HG03442 (cell line): ENCODE results near the gene CPNE6.
A peak's percentile ranks its signal among the peaks of the same experiment; 100 is the strongest.
"Not testable (repeated sequence)": the region's sequence is repeated elsewhere in the genome, so short reads cannot be mapped to it uniquely, and the experiment has no call there.

Experiments used
- ATAC-seq: cut with Tn5 transposase; IDR thresholded peaks from one replicate; pipeline ENCODE4 v1.9.1; 2021; ENCODE audit warnings: mild to moderate bottlenecking, moderate library complexity; ENCODE audit not compliant: unreplicated experiment

The CPNE6 gene

DNA sequence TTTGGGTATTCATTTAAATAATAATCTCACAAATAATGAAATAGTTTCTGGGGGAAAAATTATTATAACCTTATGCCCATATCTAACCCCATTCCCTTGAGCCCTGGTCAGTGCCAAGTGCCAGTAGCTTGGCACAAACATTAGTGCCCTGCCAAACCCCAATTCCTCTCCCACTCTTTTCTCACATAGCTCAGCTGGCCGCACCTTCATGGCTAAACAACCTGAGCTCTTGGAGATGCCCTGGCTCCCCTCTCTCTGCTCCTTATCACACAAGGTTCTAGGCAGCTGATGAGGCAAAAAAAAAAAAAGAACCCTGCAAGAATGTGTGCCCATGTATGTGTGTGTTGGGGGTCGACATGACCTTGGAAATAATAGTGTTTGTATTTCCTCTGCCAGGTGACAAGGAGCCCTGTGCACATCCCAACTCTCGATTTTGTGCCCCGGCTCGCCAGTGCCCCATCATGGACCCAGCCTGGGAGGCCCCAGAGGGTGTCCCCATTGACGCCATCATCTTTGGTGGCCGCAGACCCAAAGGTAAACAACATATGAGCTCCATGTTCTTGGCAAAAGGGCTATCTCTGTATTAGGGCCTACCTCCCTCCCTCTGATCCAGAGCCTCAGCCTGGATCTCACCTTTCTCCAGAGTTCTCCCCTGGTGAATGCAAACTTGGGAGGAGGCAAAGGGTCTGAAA, 31.1 kb downstream of the CPNE6 start:
- no peak for ATAC-seq

DNA sequence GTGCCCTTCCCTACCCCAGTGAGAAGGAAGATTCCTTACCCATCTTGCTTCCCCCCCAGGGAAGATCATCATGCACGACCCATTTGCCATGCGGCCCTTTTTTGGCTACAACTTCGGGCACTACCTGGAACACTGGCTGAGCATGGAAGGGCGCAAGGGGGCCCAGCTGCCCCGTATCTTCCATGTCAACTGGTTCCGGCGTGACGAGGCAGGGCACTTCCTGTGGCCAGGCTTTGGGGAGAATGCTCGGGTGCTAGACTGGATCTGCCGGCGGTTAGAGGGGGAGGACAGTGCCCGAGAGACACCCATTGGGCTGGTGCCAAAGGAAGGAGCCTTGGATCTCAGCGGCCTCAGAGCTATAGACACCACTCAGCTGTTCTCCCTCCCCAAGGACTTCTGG, 32.1 kb downstream of the CPNE6 start:
- ATAC-seq, result no peak

DNA sequence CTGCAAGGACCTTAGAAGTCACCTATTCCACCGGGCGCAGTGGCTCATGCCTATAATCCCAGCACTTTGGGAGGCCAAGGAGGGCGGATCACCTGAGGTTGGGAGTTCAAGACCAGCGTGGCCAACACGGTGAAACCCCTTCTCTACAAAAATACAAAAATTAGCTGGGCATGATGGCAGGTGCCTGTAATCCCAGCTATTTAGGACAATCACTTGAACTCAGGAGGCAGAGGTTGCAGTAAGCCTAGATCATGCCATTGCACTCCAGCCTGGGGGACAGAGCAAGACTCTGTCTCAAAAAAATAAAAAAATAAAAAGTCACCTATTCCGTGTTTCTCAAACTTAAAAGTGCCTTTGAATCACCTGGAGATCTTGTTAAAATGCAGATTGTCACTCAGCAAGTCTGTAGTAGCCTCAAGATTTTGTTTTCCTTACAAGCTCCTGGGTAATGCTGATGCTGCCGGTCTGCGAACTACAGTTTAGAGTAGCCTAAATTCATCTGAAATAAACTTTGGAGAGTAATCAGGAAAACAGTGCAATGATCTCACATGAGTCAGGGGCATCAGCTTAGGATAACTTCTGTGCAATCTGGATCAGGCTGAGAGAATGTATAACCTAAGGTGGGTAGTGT, 34.4 kb downstream of the CPNE6 start:
- ATAC-seq, result not testable (repeated sequence)

DNA sequence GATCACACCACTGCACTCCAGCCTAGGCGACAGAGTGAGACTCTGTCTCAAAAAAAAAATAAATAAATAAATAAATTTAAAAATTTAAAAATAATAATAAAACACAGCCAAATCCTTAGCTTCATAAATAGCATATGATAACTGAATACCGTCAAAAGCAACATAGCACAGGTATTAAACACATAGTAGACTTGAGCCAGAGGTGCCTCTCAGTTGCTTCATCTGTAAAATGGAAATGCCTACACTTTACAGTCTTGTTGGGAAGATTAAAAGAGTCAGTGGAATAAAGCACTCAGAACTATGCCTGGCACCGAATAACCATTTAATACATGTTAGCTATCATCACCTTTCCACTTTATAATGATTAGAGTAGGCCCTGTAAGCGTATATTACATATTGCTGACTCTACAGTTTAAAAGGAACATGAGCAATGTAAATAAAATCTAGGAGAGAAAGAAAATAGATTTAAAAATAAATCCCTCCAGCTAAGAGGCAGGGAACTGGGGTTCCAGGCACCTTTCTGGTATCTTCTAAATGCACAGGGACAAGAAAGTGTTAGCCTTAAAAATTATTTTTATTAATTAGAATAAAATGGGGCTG, 35.4 kb downstream of the CPNE6 start:
- no peak for ATAC-seq

DNA sequence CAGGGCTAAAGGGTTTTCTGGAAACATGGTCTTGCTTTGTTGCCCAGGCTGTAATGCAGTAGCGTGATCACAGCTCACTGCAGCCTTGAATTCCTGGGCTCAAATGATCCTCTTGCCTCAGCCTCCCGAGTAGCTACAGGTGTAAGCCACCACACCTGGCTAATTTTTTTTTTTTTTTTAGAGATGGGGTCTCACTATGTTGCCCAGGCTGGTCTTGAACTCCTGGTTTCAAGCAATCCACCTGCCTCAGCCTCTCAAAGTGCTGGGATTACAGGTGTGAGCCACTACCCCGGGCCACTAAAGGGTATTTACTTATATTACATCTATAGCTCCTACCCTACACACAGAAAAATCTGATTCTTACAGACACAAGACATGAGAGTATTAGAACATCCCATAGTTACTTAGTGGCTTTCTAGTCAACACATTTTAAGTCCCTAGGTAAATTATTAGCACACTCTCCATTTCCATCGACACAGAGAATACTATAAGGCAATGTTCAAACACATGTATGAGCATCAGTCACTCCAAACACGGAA, 37.0 kb downstream of the CPNE6 start:
- no peak for ATAC-seq

DNA sequence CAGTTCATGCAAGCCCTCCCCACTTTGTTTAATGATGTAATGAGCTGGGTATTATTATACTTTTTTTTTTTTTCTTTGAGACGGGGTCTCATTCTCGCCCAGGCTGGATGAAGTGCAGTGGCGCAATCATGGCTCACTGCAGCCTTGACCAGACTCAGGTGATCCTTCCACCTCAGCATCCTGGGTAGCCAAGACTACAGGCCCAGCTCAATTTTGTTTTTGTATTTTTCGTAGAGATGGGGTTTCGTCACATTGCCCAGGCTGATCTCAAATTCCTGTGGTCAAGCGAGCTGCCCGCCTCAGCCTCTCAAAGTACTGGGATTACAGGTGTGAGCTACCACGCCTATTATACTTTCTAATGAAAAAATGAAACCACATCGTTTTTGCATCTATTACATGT, 38.7 kb downstream of the CPNE6 start:
- ATAC-seq, result no peak

DNA sequence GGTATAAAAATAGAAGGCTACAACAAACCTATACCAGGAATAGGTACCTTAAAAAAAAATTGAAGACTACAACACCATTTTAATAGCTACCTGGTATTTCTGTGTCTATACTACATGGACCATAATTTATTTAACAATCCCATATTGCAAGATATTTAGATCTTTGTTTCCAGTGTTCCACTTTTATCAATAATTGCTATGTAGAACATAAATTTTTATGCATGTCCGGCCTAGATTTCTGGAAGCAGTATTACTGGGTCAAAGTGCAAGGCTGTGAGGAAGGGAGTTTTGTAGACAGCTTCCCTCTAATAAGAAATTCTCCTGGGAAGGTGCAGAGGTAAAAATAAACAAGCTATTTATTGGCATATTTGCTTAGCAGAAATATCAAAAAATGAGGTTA, 39.2 kb downstream of the CPNE6 start:
- no peak for ATAC-seq

DNA sequence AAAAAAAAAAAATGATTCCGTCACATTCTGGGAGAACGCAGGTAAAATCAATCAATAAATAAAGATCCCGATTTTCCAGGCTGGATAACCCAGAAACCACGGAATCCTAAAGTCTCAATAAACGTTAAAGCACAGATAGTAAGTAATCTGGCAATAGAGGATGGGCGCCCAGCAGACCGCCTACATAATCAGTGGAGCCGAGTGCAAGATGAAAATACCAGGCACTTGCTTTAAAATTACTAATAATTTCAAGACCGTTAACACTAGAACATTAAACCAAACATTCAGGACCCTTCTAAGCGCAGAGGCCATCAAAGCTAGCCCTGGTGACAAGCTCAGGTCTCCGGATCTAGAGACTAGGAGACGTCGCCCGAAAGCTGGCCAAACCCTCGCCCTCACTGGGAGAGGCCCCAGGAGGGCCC, 42.0 kb downstream of the CPNE6 start:
- ATAC-seq, result no peak

DNA sequence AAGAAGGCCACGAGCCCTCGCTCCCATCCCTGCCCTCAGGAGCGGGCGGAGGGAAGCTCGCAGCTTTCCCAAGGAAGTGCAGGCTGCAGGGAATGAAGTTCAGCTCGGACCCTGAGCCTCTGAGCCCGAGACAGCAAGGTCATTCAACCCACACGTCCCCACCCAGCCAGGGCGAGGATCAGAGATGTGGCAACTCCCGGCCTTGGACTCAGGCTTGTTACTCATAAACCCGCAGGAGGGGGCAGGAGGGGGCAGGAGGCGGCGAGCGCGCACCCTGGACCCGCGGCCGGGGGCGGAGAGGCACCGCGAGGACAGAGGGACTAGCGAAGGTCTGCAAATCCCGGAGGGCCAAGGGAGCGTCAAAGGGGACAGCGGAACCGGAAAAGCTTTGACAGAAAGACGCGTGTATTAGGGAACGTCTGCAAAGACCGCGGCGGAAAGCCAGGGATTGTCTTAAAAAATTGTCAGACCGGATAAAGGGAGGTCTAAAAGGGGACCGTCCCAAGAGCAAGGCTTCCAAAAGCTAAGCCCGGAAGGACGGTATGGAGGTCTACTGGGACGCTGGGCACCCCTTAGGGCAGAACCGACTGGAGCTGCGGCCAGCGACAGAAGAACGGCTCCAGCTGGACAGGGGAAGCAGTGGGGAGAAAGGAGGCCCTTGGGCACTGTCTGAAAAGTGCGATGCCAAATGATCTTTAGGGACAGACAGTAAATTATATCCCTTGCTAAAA, 42.6 kb downstream of the CPNE6 start:
- peak; percentile 25 for ATAC-seq

DNA sequence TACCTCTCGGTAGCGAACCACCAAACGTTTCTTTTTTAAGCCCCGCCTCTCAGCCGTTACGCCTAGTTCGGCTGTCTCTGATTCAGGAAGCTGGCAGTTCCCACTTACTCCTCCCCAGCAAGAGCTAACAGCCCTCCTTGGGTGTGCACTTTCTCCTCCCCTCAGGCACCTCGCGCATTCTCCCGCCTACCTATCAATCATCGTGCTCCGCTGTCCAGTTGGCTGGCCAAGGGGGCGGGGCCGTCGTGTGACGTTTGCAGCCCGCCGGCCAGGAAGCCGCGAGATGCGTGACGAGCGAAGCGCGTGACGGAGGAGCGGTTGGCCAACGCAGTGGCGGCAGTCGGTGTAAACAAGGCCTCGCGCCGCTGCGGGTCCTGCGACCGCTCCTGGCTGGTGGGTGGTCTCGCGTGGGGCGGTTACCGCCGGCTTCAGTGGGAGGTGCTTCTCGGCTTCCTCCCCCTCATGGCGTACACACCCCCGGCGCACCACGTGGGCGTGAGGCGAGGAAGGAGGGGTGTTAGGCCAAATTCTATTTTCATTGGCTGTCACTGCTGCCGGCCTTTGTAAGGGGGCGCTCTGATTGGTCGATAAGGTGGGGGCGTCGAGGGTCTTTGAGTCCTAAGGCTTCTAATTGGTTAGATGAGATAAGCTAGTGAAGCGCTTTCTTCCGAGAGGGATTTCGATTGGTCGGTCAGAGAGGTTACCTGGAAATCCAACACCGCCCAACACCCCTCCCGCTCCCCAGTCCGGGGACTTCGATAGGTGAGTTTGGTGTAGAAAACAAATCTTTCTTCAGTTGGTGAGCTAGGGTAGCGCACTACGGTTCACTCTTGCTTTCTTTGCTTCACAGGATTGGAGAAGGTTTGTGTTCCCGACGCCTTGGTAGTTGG, 43.4 kb downstream of the CPNE6 start, which contains the start of the genes DCAF11 and NRL:
Gene DCAF11 (plus strand): TSS at position 246 of the 890 bp plus-strand sequence. CDS start 818 bp downstream, outside the sequence.
Gene NRL (minus strand): TSS at position 418 of the 890 bp plus-strand sequence. CDS start 32,101 bp downstream, outside the sequence.
- peak; percentile 82 for ATAC-seq

DNA sequence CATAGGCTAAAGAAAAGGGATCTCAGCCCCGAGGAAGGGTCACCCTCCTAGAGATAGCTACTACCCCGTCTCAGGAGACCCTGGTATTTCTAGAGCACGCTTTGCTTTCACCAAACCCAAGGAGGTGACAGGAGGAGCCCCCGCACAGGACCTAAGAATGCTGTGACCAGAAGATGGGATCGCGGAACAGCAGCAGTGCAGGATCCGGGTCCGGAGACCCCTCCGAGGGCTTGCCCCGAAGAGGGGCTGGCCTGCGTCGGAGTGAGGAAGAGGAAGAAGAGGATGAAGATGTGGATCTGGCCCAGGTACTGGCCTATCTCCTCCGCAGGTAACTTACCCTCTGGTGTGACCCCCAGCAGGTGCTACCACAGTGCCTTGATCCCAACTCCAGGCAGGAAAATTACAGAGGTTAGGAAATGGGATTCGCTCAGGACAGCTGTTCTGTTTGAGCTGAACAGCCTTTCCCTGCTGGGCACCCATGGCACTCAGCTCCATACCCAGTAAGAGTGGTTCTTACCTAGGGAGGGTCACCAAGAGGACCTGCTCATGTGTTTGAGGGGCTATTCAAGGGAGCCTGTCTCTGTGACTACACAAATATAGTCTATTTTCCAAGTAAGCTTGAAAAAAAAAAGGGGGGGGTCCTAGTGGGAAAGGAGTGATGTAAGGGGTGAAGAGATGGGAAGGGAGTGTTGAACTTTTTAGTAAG, 44.2 kb downstream of the CPNE6 start:
- ATAC-seq, result no peak

DNA sequence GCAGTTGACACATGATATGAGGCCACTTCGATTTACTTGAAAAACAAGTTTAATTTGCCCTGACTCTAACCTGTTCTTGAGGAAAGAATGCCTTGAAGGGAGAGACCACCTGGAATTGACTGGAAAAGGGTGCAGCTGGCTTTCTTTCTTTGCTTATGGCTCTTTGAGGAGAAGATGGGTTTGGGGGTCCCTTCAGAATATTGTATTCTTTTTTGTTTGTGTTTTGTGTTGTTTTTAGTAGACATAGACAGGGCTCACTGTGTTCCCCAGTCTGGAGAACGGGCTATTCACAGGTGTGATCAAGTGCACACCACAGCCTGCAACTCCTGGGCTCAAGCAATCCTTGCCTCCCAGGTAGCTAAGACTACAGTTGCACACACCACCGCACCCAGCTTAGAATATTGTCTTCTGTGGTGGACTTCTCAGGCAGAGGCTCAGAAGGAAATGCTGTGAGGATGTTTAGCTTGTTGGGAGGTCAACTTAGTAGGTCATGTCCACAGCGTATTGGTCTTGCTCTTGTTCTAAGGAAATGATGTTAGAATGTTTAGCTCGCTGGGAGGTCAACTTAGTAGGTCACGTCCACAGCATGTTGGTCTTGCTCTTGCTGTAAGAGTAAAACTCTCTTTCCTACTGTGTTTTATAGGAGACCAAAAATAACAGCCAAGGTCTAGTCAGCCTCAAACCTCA, 44.9 kb downstream of the CPNE6 start:
- ATAC-seq, result no peak

DNA sequence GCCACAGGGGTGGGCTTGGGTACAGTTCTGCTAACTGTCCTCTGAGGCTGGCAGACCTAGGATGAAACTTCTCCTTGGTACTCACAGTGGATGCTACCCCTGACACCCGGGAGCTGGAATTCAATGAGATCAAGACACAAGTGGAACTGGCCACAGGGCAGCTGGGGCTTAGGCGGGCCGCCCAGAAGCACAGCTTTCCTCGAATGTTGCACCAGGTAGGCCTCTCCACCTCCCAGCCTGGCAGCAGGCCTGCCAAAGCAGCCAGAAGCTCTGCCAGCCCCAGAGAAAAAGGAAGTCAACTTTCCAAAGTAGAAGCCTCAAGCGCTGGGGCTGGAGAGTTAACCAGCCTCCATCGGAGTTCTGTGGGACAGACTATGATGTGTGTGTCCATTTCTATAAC, 45.8 kb downstream of the CPNE6 start:
- no peak for ATAC-seq

DNA sequence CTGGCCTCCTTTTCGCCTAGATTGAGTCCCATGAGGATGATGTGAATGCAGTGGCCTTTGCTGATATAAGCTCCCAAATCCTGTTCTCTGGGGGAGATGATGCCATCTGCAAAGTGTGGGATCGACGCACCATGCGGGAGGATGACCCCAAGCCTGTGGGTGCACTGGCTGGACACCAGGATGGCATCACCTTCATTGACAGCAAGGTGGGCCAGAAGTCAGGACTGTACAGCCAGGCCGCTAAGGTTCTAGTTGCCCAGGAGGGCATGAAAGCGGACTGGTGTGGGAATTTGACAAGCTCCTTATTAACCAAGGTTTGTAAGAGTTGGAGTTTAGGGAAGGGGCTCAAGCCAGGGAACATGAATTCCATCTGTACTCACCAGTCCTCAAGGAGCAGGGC, 48.3 kb downstream of the CPNE6 start:
- no peak for ATAC-seq

DNA sequence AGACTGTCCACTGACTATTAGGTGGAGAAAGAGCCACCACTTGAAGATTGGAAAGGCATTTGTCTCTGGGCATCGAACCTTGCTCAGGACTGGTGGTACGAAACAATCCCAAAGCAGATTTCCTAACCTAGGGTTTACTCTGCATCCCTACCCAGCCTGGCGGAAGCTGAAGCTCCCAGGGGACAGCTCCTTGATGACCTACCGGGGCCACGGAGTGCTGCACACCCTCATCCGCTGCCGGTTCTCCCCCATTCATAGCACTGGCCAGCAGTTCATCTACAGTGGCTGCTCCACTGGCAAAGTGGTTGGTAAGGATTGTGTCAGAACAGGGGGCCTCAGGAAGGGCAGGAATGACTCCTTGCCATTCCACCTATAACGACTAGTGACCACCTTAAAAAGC, 49.8 kb downstream of the CPNE6 start:
- no peak for ATAC-seq

DNA sequence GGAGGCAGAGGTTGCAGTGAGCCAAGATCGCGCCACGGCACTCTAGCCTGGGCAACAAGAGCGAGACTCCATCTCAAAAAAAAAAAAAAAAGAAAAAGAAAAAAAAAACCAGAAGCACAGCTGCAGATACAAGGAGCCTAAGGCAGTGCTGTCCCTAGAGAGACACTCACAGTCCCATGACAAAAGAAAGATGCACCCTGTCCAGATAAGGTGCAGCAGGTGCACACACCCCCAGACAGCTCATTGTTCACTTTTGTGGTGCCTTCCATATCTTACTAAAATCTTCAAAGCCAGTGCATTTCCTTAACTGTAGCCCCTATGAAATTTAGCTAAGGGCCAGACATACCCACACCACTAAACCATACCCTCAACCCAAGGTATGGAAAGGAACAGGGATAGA, 51.1 kb downstream of the CPNE6 start:
- no peak for ATAC-seq

DNA sequence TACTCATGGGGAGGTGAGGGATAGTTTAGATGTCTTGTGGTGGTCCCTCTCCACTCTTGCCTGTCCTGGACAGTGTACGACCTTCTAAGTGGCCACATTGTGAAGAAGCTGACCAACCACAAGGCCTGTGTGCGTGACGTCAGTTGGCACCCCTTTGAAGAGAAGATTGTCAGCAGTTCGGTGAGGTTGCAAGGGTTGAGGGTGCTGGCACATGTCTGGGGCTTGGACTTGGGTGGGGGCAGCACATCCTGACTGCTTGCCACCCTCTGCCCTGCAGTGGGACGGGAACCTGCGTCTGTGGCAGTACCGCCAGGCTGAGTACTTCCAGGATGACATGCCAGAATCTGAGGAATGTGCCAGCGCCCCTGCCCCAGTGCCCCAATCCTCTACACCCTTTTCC, 51.5 kb downstream of the CPNE6 start:
- ATAC-seq, result no peak

DNA sequence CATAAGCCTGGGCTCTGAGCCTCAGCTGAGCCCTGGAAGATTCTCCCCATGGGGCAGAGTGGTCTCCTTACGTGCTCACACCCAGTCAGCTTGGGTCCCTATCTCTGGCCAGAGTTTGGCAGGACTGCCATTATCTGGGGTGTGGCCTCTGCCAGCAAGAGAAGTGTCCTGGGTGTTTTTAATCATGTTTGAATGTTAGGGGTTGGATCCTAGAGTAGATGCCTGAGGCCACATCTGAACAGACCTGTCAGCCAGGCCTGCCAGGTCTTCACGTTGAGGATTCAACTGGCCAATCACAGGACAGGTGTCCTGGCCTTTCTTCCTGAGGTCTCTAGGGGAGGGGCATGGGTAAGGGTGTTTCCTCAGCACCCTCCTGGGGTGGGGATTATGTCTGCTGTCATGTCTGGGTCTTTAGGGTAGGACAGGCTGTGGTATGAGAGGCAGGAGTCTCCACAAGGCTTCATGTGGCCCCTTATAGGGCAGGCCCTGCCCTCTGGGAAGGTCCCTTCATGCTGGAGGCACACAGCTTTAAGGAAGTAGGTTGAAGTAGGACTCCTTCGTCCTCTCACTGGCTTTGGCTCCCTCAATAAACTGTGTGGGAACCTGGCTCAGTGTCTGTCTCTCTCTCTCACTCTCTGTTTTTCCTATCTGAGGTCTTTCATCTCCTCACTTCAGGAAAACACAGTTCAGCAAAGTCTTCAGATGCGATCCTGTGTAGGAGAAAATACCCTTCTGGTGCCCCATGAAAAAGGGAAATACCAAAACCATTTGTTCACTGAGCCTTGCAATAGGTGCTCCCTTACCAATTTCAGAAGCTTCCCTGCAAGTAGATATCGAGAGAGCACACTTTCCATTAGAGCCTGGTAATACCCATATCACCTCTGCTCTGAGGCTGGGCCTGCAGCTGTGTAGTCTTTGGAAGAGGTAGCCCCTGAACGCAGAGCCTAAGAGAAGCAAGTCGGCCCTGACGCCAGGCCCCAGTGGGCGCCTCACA, 52.4 kb downstream of the CPNE6 start:
- ATAC-seq, result peak; percentile 42
